Gastrocnemius medialis (tissue), 4 donors: Measurements from ENCODE around the gene POLR3H. TPM values are rescaled to one million over a fixed set of nuclear protein-coding genes. Genes with fewer than 3 reads are reported as not detected.

Source experiments
- ATAC-seq, 2 donors: fragments of 150-250 bp; one replicate each; pipeline ENCODE4 v1.9.1; 2016
- DNase-seq, 2 donors: peaks; one replicate each; pipeline ENCODE4 v3.0.0-alpha.2; 2019
- H3K27ac ChIP-seq, 4 donors: fragments of 200-600 bp; sonication (generic); 1 replicate in 1 of 4; 2 replicates in 3 of 4; pipeline ENCODE4 v1.5.1; 2016 to 2018; ENCODE audit warnings: mild to moderate bottlenecking in 2 of 4, moderate library complexity in 1 of 4
- H3K27me3 ChIP-seq, 3 donors: fragments of 200-600 bp; sonication (generic) in 2 of 3; 1 replicate in 1 of 3; 2 replicates in 2 of 3; pipeline versions ENCODE4 v1.5.1 to v1.6.0; 2016 to 2019; ENCODE audit warnings: mild to moderate bottlenecking in 1 of 3, moderate library complexity in 1 of 3
- H3K36me3 ChIP-seq, 2 donors: fragments of 200-600 bp; sonication (generic) in 1 of 2; one replicate each; pipeline ENCODE4 v1.5.1; 2017 to 2018
- H3K4me1 ChIP-seq, 2 donors: fragments of 200-600 bp; sonication (generic) in 1 of 2; one replicate each; pipeline ENCODE4 v1.5.1; 2016 to 2017; ENCODE audit warnings: mild to moderate bottlenecking in 2 of 2
- H3K4me3 ChIP-seq, 4 donors: fragments of 200-600 bp; sonication (generic) in 3 of 4; 1 replicate in 1 of 4; 2 replicates in 3 of 4; pipeline ENCODE4 v1.5.1; 2016 to 2019; ENCODE audit warnings: mild to moderate bottlenecking in 2 of 4
- H3K9me3 ChIP-seq, 3 donors: fragments of 200-600 bp; sonication (generic) in 2 of 3; 1 replicate in 1 of 3; 2 replicates in 2 of 3; pipeline ENCODE4 v1.5.1; 2016 to 2019
- POLR2A ChIP-seq, 2 donors: fragments of 450-650 bp; IDR thresholded peaks; one replicate each; pipeline ENCODE4 v1.6.1; 2017; ENCODE audit warnings: antibody characterized with exemption in 2 of 2, mild to moderate bottlenecking in 2 of 2, moderate library complexity in 2 of 2
- in situ Hi-C, 4 donors: fragments of 200-750 bp; cut with MboI; loops; one replicate each; pipeline versions ENCODE4 v1.15.0 to v1.8.0; 2017; ENCODE audit warnings: low sequenced_read_pairs in 4 of 4
- intact Hi-C: fragments of 100-400 bp; cut with DNase I; formaldehyde crosslinking; loops from one replicate; pipeline ENCODE4 v1.15.1; 2023; ENCODE audit warnings: low total_unique reads
- total RNA-seq, 4 donors: library from RNA; depleted of rRNA; stranded (reverse); fragments of >200 nt; gene quantifications; one replicate each; pipeline versions ENCODE4 v1.1.0 to v1.2.3, GENCODE V29; 2016
- TF ChIP-seq, protein P1 (sequence below), 5 experiments: fragments of 450-650 bp in 3 of 5; fragments of 200-600 bp in 2 of 5; sonication (generic) in 2 of 5; IDR thresholded peaks in 4 of 5; conservative IDR thresholded peaks in 1 of 5; 1 replicate in 4 of 5; 2 replicates in 1 of 5; pipeline ENCODE4 v1.5.1; 2016 to 2019; ENCODE audit warnings: antibody characterized with exemption in 5 of 5, mild to moderate bottlenecking in 3 of 5, moderate library complexity in 3 of 5

Gene POLR3H
- total RNA-seq, 4 donors from 2014 or later: 5.7 to 11.0 (median 6.9) TPM

DNA sequence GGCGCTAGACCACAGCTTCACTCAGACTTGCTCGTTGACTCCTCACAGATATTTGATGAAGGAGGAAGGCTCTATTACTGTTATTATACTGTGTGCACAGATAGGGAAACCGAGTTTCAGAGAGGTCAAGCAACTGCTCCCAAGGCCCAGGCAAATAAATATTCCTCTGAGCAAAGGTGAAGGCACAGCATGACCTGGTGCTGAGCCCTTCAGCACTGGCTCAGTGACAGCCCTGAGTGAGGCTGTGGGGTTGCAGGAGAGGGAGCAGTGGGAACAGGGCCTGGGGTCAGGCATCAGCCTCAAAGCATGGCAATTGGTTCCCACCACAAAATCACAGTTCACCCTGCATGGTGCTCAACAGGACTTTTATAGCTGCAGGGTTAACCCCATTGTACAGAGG, 7.1 kb downstream of the POLR3H start:
- ATAC-seq (no peak), DNase-seq (no peak)
- Histone ChIP-seq H3K4me3 (no peak overlapping the region), H3K9me3 (no peaks in the 10 kb centered on the region), H3K4me1 (peaks cover 4 to 8% of the 10 kb centered on the region in 2 donors), H3K36me3 (peaks cover 0 to 5% of the 10 kb centered on the region in 2 donors), H3K27ac (no peak overlapping the region), H3K27me3 (no peaks in the 10 kb centered on the region)
- in situ Hi-C loops (loop anchor here in 1 of 4 donors (25.0 kb wide), 1 partner anchor 250 kb away; the partner anchor contains the start of gene RANGAP1), intact Hi-C loops (no loop called here)
- no peak for TF ChIP-seq POLR2A (IDR thresholded peaks at IDR 0.05)
- TF ChIP-seq, protein P1, sequence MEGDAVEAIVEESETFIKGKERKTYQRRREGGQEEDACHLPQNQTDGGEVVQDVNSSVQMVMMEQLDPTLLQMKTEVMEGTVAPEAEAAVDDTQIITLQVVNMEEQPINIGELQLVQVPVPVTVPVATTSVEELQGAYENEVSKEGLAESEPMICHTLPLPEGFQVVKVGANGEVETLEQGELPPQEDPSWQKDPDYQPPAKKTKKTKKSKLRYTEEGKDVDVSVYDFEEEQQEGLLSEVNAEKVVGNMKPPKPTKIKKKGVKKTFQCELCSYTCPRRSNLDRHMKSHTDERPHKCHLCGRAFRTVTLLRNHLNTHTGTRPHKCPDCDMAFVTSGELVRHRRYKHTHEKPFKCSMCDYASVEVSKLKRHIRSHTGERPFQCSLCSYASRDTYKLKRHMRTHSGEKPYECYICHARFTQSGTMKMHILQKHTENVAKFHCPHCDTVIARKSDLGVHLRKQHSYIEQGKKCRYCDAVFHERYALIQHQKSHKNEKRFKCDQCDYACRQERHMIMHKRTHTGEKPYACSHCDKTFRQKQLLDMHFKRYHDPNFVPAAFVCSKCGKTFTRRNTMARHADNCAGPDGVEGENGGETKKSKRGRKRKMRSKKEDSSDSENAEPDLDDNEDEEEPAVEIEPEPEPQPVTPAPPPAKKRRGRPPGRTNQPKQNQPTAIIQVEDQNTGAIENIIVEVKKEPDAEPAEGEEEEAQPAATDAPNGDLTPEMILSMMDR (IDR thresholded peaks at IDR 0.05 in 4 of 5, conservative IDR thresholded peaks at IDR 0.05 in 1 of 5): no peak

DNA sequence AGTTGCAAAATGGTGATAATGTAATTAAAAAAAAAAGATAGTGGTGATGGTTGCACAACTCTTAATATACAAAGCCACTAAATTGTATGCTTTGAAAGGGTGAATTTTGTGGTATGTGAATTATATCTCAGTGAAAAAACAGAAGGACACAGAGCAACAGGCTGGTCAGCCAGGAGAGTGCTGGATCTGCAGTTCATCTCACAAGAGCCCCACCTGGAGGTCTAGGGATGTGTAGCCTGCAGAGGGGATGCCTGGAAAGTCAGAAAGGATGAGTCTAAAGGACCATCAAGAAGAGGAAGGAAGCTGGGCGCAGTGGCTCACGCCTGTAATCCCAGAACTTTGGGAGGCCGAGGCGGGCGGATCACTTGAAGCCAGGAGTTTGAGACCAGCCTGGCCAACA, 9.0 kb downstream of the POLR3H start:
- in situ Hi-C loops: loop anchor here in 1 of 4 donors (25.0 kb wide), 1 partner anchor 248 kb away; the partner anchor contains the start of gene RANGAP1
- no peaks in the 10 kb centered on the region for H3K27me3 ChIP-seq
- peaks cover 4 to 6% of the 10 kb centered on the region in 2 donors for H3K4me1 ChIP-seq
- ATAC-seq (no peak), DNase-seq (no peak)
- no peaks in the 10 kb centered on the region for H3K9me3 ChIP-seq
- no peak overlapping the region for H3K27ac ChIP-seq
- TF ChIP-seq POLR2A (IDR thresholded peaks at IDR 0.05): no peak
- TF ChIP-seq, protein P1 (IDR thresholded peaks at IDR 0.05 in 4 of 5, conservative IDR thresholded peaks at IDR 0.05 in 1 of 5): no peak
- peaks cover 0 to 16% of the 10 kb centered on the region in 2 donors for H3K36me3 ChIP-seq
- no peak overlapping the region for H3K4me3 ChIP-seq
- intact Hi-C loops: no loop called here

DNA sequence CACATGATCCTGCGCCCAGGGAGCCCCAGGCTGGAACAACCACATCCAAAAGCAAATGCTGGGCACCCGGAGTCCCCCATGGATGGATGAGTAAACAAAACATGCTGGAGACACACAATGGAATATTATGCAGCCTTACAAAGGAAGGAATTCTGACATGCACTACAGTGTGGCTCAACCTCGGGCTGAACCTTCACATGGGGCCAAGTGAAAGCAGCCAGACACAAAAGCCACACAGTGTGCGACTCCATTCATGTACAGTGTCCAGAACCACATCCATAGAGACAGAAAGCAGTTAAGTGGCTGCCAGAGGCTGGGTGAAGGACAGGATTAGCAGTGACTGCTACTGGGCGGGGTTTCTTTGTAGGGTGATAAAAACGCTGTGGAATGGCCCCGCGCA, 10.1 kb downstream of the POLR3H start:
- intact Hi-C loops (no loop called here), in situ Hi-C loops (loop anchor here in 1 of 4 donors (25.0 kb wide), 1 partner anchor 247 kb away; the partner anchor contains the start of gene RANGAP1)
- Histone ChIP-seq H3K4me3 (no peak overlapping the region), H3K9me3 (no peaks in the 10 kb centered on the region), H3K27ac (no peak overlapping the region), H3K4me1 (peaks cover 4 to 6% of the 10 kb centered on the region in 2 donors), H3K27me3 (no peaks in the 10 kb centered on the region), H3K36me3 (peaks cover 0 to 22% of the 10 kb centered on the region in 2 donors)
- TF ChIP-seq POLR2A (IDR thresholded peaks at IDR 0.05): no peak
- TF ChIP-seq, protein P1 (IDR thresholded peaks at IDR 0.05 in 4 of 5, conservative IDR thresholded peaks at IDR 0.05 in 1 of 5): no peak
- ATAC-seq: no peak
- DNase-seq: no peak

DNA sequence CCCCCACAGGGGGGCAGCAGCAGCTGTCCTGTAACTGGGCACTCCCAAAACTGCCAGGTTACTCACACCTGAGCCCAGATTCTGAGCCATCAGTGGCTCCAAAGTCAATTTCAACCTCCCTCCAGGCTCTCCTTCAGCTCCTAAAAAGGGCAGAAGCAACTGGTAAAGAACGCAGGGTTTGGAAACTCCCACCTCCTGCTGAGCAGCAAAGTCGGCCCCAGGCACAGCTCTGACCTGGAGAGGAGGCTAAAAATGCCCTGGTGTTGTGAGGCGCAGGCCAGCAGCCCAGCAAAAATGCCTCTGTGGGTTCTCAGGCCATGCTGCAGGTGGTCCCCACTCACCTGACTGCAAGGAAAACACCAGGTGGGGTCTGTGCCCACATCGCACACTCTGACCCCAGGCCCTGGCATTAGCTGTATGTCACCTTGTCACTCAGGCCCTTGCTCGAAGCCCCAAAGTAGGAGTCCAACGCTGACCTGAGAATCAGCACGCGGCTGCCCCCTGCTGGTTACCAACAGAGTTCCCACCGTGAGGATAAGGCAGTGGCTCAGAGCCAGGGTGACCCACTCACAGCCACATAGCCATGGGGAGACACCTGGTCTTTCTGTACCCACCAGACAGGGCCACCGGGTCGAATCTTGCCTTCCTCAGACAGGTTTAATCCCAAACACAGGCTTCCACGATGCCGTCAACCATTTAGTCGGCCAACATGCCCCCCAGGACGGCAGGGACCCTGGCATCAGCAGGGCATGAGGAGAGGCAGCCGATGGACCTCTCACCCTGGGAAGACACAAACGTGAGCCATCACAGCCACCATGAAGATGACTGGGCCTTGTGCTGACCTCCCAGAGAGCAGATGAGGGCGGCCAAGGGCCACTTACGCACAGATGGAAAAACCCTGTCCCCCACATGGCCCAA, 11.1 kb downstream of the POLR3H start:
- ATAC-seq: peak; percentile 48 to 67

More for the DNA sequence above, 11.1 kb downstream of the POLR3H start:
- in situ Hi-C loops: loop anchor here in 1 of 4 donors (25.0 kb wide), 1 partner anchor 246 kb away; the partner anchor contains the start of gene RANGAP1
- Histone ChIP-seq H3K27ac (peak overlapping the region; percentile 50 to 71 (median 60)), H3K4me3 (no peak overlapping the region), H3K9me3 (no peaks in the 10 kb centered on the region), H3K4me1 (peaks cover 4 to 6% of the 10 kb centered on the region in 2 donors), H3K27me3 (no peaks in the 10 kb centered on the region), H3K36me3 (peaks cover 0 to 33% of the 10 kb centered on the region in 2 donors)
- intact Hi-C loops: no loop called here
- DNase-seq: peak in 1 of 2 donors; percentile 79
- no peak for TF ChIP-seq POLR2A (IDR thresholded peaks at IDR 0.05)
- TF ChIP-seq, protein P1 (IDR thresholded peaks at IDR 0.05 in 4 of 5, conservative IDR thresholded peaks at IDR 0.05 in 1 of 5): peak; percentile 79 to 90 (median 82)
